Lower leg skin (tissue), 3 donors: Measurements from ENCODE around the gene TRIM50.

Source experiments
- POLR2A ChIP-seq, 2 donors: fragments of 450-650 bp; IDR thresholded peaks; one replicate each; pipeline ENCODE4 v1.6.1; 2016 to 2017; ENCODE audit warnings: antibody characterized with exemption in 2 of 2, mild to moderate bottlenecking in 1 of 2, moderate library complexity in 1 of 2
- TF ChIP-seq, protein P1 (sequence below), 3 donors: fragments of 450-650 bp; IDR thresholded peaks; one replicate each; pipeline ENCODE4 v1.5.1; 2016; ENCODE audit warnings: antibody characterized with exemption in 3 of 3, mild to moderate bottlenecking in 3 of 3, moderate library complexity in 2 of 3

DNA sequence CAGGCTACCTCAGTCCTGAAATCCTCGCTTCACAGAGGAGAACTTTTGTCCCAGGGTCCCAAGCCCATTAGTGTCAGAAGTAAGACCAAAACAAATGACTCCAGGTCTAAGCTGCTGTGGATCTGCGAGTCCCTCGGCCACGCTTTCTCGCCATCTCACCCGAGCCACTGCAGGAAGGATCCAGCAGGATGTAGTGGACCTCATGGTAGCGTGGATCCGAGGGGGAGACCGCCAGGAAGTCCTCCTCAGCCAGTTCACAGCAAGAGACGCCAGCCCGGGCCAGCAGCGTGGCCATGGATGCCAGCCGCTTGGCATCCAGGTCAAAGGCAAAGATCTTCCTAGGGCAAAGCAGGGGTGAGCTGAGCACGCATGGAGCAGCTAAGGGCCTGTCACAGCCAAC lies 23.8 kb downstream of the TRIM50 start:
- TF ChIP-seq, protein P1, sequence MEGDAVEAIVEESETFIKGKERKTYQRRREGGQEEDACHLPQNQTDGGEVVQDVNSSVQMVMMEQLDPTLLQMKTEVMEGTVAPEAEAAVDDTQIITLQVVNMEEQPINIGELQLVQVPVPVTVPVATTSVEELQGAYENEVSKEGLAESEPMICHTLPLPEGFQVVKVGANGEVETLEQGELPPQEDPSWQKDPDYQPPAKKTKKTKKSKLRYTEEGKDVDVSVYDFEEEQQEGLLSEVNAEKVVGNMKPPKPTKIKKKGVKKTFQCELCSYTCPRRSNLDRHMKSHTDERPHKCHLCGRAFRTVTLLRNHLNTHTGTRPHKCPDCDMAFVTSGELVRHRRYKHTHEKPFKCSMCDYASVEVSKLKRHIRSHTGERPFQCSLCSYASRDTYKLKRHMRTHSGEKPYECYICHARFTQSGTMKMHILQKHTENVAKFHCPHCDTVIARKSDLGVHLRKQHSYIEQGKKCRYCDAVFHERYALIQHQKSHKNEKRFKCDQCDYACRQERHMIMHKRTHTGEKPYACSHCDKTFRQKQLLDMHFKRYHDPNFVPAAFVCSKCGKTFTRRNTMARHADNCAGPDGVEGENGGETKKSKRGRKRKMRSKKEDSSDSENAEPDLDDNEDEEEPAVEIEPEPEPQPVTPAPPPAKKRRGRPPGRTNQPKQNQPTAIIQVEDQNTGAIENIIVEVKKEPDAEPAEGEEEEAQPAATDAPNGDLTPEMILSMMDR (IDR thresholded peaks at IDR 0.05): no peak
- TF ChIP-seq POLR2A (IDR thresholded peaks at IDR 0.05): no peak
